Naive B cell (primary cell): ENCODE results near the gene MON1A. TPM values are rescaled to one million over a fixed set of nuclear protein-coding genes. Genes with fewer than 3 reads are reported as not detected.

Experiments
- ATAC-seq, 2 donors: fragments of 150-1000 bp; cut with Tn5 transposase; 2 replicates each; pipeline ENCODE4 v1.10.0; 2021; ENCODE audit warnings: low read depth in 2 of 2, mild to moderate bottlenecking in 2 of 2, moderate library complexity in 2 of 2
- DNase-seq: peaks from one replicate; pipeline ENCODE4 v3.0.0; 2022
- H3K27ac Mint-ChIP-seq, 6 donors: one replicate each; pipeline ENCODE4 v1.8.0; 2020 to 2022; ENCODE audit warnings: mild to moderate bottlenecking in 6 of 6, mixed read lengths in 6 of 6, moderate library complexity in 5 of 6, inconsistent platforms in 2 of 6
- H3K27me3 Mint-ChIP-seq, 3 donors: one replicate each; pipeline ENCODE4 v1.8.0; 2021 to 2022; ENCODE audit warnings: mixed read lengths in 3 of 3, mild to moderate bottlenecking in 1 of 3
- H3K36me3 Mint-ChIP-seq, 2 donors: one replicate each; pipeline ENCODE4 v1.8.0; 2020 to 2022; ENCODE audit warnings: mixed read lengths in 2 of 2, inconsistent platforms in 1 of 2, mild to moderate bottlenecking in 1 of 2
- H3K4me1 Mint-ChIP-seq, 3 donors: one replicate each; pipeline ENCODE4 v1.8.0; 2020 to 2022; ENCODE audit warnings: mixed read lengths in 3 of 3, inconsistent platforms in 1 of 3, mild to moderate bottlenecking in 1 of 3, moderate library complexity in 1 of 3
- H3K4me3 Mint-ChIP-seq, 8 donors: one replicate each; pipeline ENCODE4 v1.8.0; 2020 to 2022; ENCODE audit warnings: mild to moderate bottlenecking in 8 of 8, mixed read lengths in 8 of 8, moderate library complexity in 8 of 8, inconsistent platforms in 2 of 8
- H3K9me3 Mint-ChIP-seq, 7 donors: one replicate each; pipeline ENCODE4 v1.8.0; 2020 to 2022; ENCODE audit warnings: mixed read lengths in 7 of 7, mild to moderate bottlenecking in 5 of 7, inconsistent platforms in 2 of 7, moderate library complexity in 1 of 7
- polyA plus RNA-seq, 6 donors: library from polyadenylated mRNA; unstranded; fragments of 300-500 nt; fragmentation: Illumina TruSeq; gene quantifications; one replicate each; pipeline ENCODE4 v1.2.3, GENCODE V29; 2021; ENCODE audit warnings: low read depth in 6 of 6

The MON1A gene, protein sequence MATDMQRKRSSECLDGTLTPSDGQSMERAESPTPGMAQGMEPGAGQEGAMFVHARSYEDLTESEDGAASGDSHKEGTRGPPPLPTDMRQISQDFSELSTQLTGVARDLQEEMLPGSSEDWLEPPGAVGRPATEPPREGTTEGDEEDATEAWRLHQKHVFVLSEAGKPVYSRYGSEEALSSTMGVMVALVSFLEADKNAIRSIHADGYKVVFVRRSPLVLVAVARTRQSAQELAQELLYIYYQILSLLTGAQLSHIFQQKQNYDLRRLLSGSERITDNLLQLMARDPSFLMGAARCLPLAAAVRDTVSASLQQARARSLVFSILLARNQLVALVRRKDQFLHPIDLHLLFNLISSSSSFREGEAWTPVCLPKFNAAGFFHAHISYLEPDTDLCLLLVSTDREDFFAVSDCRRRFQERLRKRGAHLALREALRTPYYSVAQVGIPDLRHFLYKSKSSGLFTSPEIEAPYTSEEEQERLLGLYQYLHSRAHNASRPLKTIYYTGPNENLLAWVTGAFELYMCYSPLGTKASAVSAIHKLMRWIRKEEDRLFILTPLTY
- polyA plus RNA-seq = 10 to 100 TPM in 2 of 6 donors, 1 to 10 TPM in 4; 6.3 to 12.3 (median 8.0) TPM

- H3K4me3 Mint-ChIP-seq = peak within 1 kb of the TSS; percentile 64 to 93 (median 87)
- peak; percentile 85 for DNase-seq
- H3K4me1 Mint-ChIP-seq = peaks cover 12 to 21% (median 19%) of the 10 kb centered on the region in 3 donors
- H3K9me3 Mint-ChIP-seq = no peaks in the 10 kb centered on the region
- H3K36me3 Mint-ChIP-seq = no peaks in the 10 kb centered on the region
- no peaks in the 10 kb centered on the region for H3K27me3 Mint-ChIP-seq
- peak within 1 kb of the TSS; percentile 66 to 94 (median 82) for H3K27ac Mint-ChIP-seq
- ATAC-seq = peak; percentile 95
These were observed at the start of gene MON1A for GRCh38 chr3:49929291-49930167. Gene MON1A, minus strand, starts transcription at chr3:49929811. Its CDS starts 16,465 bp downstream, at chr3:49913346.

- ATAC-seq (no peak), DNase-seq (no peak)
- no peak overlapping the region for H3K27ac Mint-ChIP-seq
- peaks cover 5 to 6% of the 10 kb centered on the region in 2 donors for H3K36me3 Mint-ChIP-seq
- no peak overlapping the region for H3K4me3 Mint-ChIP-seq
- H3K27me3 Mint-ChIP-seq = no peaks in the 10 kb centered on the region
- no peaks in the 10 kb centered on the region for H3K9me3 Mint-ChIP-seq
- peaks cover 0 to 4% (median 0%) of the 10 kb centered on the region in 3 donors for H3K4me1 Mint-ChIP-seq
These were observed 47.3 kb upstream of the MON1A start for GRCh38 chr3:49976942-49977341.

DNA sequence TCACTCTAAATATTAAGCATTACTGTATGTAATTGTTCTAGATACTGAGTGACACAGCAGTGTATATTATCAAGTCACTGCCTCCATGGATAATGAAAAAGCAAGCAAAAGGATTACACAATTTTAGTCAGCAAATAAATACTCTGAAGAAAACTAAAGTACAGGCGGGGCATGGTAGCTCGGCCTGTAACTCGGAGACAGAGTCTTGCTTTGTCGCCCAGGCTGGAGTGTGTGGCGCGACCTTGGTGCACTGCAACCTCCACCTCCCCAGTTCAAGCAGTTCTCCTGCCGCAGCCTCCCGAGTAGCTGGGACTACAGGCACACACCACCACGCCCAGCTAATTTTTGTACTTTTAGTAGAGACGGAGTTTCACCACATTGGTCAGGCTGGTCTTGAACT lies 43.0 kb upstream of the MON1A start:
- no peak for ATAC-seq
- Mint-ChIP-seq H3K4me3 (no peak overlapping the region), H3K27ac (peak overlapping the region in 1 of 6 donors; percentile 11), H3K4me1 (peaks cover 6 to 14% (median 12%) of the 10 kb centered on the region in 3 donors), H3K27me3 (no peaks in the 10 kb centered on the region), H3K36me3 (peaks cover 8 to 15% of the 10 kb centered on the region in 2 donors), H3K9me3 (no peaks in the 10 kb centered on the region)
- no peak for DNase-seq

DNA sequence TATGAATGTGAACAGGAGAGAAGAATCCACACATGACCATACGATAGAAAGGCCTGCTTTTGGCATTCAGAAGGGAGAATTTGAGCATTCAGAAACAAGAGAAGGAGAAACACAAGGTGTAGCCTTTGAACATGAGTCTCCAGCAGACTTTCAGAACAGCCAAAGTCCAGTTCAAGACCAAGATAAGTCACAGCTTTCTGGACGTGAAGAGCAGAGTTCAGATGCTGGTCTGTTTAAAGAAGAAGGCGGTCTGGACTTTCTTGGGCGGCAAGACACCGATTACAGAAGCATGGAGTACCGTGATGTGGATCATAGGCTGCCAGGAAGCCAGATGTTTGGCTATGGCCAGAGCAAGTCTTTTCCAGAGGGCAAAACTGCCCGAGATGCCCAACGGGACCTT lies 38.7 kb upstream of the MON1A start:
- no peak for ATAC-seq
- H3K27ac Mint-ChIP-seq = peak overlapping the region in 1 of 6 donors; percentile 71
- H3K27me3 Mint-ChIP-seq = no peaks in the 10 kb centered on the region
- peaks cover 21 to 29% (median 21%) of the 10 kb centered on the region in 3 donors for H3K4me1 Mint-ChIP-seq
- H3K4me3 Mint-ChIP-seq = no peak overlapping the region
- no peak for DNase-seq
- H3K9me3 Mint-ChIP-seq = no peaks in the 10 kb centered on the region
- H3K36me3 Mint-ChIP-seq = peaks cover 13 to 18% of the 10 kb centered on the region in 2 donors

- no peak for ATAC-seq
- Mint-ChIP-seq H3K27me3 (no peaks in the 10 kb centered on the region), H3K27ac (peak overlapping the region in 2 of 6 donors; percentile 11 to 71), H3K9me3 (no peaks in the 10 kb centered on the region), H3K4me3 (no peak overlapping the region), H3K36me3 (peaks cover 12 to 13% of the 10 kb centered on the region in 2 donors), H3K4me1 (peaks cover 21 to 25% (median 21%) of the 10 kb centered on the region in 3 donors)
- DNase-seq = no peak
These were observed 37.7 kb upstream of the MON1A start for GRCh38 chr3:49967291-49967690.

- peak overlapping the region in 1 of 6 donors; percentile 69 for H3K27ac Mint-ChIP-seq
- H3K4me1 Mint-ChIP-seq = peaks cover 21 to 25% (median 21%) of the 10 kb centered on the region in 3 donors
- H3K4me3 Mint-ChIP-seq = no peak overlapping the region
- no peaks in the 10 kb centered on the region for H3K27me3 Mint-ChIP-seq
- no peaks in the 10 kb centered on the region for H3K9me3 Mint-ChIP-seq
- DNase-seq = no peak
- no peak for ATAC-seq
- H3K36me3 Mint-ChIP-seq = peaks cover 12 to 13% of the 10 kb centered on the region in 2 donors
These were observed 36.8 kb upstream of the MON1A start for GRCh38 chr3:49966233-49966942.

- H3K4me3 Mint-ChIP-seq = no peak overlapping the region
These were observed 26.0 kb upstream of the MON1A start for GRCh38 chr3:49955636-49956035.

DNA sequence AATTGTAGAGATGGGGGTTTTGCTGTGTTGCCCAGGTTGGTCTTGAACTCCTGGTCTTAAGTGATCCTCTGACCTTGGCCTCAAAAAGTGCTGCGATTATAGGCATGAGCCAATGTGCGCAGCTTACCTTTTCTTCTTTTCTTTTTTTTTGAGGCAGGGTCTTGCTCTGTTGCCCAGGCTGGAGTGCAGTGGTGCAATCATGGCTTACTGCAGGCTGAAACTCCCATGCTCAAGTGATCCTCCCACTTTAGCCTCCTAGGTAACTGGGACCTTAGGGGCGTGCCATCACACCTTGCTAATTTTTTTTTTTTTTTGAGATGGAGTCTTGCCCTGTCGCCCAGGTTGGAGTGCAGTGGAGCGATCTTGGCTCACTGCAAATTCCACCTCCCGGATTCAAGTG lies 23.3 kb upstream of the MON1A start:
- Mint-ChIP-seq H3K27me3 (no peaks in the 10 kb centered on the region), H3K4me1 (peaks cover 13 to 35% (median 33%) of the 10 kb centered on the region in 3 donors), H3K27ac (peak overlapping the region in 1 of 6 donors; percentile 41), H3K36me3 (no peaks in the 10 kb centered on the region), H3K9me3 (no peaks in the 10 kb centered on the region), H3K4me3 (no peak overlapping the region)
- DNase-seq (no peak), ATAC-seq (no peak)

More at GRCh38 chr3:49955636-49956035, 26.0 kb upstream of the MON1A start:
- ATAC-seq = no peak
- DNase-seq = no peak
- H3K4me1 Mint-ChIP-seq = peaks cover 19 to 35% (median 32%) of the 10 kb centered on the region in 3 donors
- H3K36me3 Mint-ChIP-seq = no peaks in the 10 kb centered on the region
- no peaks in the 10 kb centered on the region for H3K27me3 Mint-ChIP-seq
- H3K9me3 Mint-ChIP-seq = no peaks in the 10 kb centered on the region
- peak overlapping the region in 1 of 6 donors; percentile 79 for H3K27ac Mint-ChIP-seq

- ATAC-seq = no peak
- Mint-ChIP-seq H3K27ac (peak overlapping the region in 3 of 6 donors; percentile 1 to 83 (median 37)), H3K9me3 (no peaks in the 10 kb centered on the region), H3K36me3 (no peaks in the 10 kb centered on the region), H3K4me3 (peak overlapping the region in 7 of 8 donors; percentile 20 to 74 (median 40)), H3K4me1 (peaks cover 31 to 63% (median 54%) of the 10 kb centered on the region in 3 donors), H3K27me3 (no peaks in the 10 kb centered on the region)
- DNase-seq = peak; percentile 5
These were observed 13.0 kb upstream of the MON1A start for GRCh38 chr3:49942651-49943050.

DNA sequence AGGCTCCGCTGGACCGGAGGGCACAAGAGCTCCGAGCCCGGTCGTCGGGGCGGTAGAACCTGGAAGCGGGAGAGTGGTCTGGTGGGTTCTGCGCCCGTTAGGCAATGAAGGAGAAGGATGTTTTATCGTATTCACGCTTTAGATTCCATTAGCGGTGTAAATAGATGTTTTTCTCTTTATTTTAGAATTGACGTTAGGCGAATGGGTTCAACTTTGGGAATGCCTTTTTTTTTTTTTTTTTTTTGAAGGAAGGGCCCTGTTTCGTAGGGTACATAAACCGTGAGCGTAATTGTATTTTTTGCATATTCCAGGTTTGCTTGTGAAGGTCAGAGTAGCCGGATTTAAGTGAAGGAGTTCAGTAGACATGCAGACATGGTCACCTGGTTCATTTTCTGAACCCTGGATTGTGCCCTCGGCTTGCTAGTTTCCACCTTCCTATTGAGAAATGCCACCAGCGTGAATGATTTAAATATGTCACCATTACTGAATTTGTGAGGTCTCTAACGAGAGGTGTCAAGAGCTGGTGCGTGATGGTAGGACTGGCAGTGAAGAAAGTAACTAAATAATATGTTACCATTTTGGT lies 11.1 kb upstream of the MON1A start:
- Mint-ChIP-seq H3K4me3 (peak overlapping the region; percentile 90 to 100 (median 98)), H3K4me1 (peaks cover 26 to 47% (median 41%) of the 10 kb centered on the region in 3 donors), H3K27me3 (no peaks in the 10 kb centered on the region), H3K36me3 (no peaks in the 10 kb centered on the region), H3K9me3 (no peaks in the 10 kb centered on the region), H3K27ac (peak overlapping the region; percentile 95 to 100 (median 98))
- DNase-seq (no peak), ATAC-seq (no peak)

DNA sequence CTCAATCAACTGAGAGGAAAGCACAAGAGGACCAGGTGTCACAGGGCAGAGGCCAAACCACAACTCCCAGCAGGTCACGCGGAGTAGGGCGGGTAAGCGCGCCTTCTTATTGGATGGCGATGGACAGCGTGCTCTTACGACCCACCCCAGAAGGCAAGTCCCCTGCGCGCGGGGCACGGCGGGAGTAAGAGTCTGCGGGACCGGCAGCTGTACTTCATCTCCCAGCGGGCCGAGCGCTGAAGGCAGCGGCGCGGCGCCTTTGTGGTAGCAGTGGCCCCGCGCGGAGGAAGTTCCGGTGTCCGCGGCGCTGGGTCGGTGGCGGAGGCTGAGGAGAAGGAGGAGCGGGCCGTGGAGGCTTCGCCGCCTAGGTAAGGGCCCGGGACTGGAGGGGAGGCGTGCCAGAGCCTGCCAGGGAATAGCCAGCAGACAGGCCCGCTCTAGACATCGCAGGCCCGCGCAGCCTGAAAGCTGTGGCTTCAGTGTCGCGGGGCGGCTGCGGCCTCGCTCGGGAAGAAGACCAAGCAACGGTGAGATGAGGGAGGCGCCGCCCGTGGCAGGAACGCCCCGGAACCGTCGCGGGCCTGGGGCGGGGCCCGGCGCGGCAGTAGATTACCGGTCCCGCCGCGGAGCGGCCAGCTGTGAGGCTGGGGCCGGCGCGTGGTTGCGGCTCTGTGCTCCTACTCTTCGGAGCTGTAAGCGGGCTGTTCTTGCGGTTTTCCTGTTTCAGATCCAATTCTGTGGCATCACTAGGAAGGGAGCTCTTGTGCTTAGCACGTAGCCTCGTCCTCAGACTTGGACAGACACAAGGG lies 10.5 kb upstream of the MON1A start, which contains the start of gene RBM6:
TSS of gene RBM6 (plus strand) at position 293 of the 809 bp plus-strand sequence. CDS start 22,492 bp downstream, outside the sequence.
- ATAC-seq (peak; percentile 91 to 92), DNase-seq (peak; percentile 95)
- H3K4me3 Mint-ChIP-seq = peak within 1 kb of the TSS; percentile 90 to 100 (median 98)
- peaks cover 26 to 42% (median 35%) of the 10 kb centered on the region in 3 donors for H3K4me1 Mint-ChIP-seq
- H3K27ac Mint-ChIP-seq = peak within 1 kb of the TSS; percentile 95 to 100 (median 98)
- no peaks in the 10 kb centered on the region for H3K27me3 Mint-ChIP-seq
- H3K36me3 Mint-ChIP-seq = no peaks in the 10 kb centered on the region
- H3K9me3 Mint-ChIP-seq = no peaks in the 10 kb centered on the region
